ENCODE results near the gene C19orf85.

DNA sequence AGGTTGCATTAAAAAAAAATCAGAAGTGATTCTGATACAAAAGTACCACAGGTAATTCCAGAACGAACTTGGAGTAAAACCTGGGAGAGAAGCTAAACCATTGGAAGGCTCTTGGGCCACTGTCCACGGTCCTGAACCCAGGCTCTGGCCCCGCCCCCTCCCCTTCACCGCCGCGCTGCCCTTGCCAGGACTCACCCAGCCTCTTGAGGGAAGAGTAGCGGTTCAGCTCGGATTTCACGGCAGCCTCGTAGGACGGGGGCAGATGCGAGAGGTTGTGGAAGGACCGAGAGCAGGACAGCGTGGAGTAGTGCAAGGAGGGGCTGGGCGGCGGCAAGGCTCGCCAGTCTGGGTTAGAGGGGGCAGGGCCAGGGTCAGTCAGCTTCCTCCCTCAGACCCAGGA lies 27.1 kb downstream of the C19orf85 start:
- peak; percentile 81; the same call in 1 of the 2 replicates for TF ChIP-seq FOXS1 (CRISPR knock-in tag; IDR thresholded peaks at IDR 0.05)
- TF ChIP-seq POLR2A (IDR thresholded peaks at IDR 0.05; ENCODE audit: low read length) = no peak
- TF ChIP-seq CEBPB (IDR thresholded peaks at IDR 0.05) = no peak
- no peak for TF ChIP-seq CHD2 (IDR thresholded peaks at IDR 0.05; ENCODE audit: low read length, partially characterized antibody)
- TF ChIP-seq, protein P1, sequence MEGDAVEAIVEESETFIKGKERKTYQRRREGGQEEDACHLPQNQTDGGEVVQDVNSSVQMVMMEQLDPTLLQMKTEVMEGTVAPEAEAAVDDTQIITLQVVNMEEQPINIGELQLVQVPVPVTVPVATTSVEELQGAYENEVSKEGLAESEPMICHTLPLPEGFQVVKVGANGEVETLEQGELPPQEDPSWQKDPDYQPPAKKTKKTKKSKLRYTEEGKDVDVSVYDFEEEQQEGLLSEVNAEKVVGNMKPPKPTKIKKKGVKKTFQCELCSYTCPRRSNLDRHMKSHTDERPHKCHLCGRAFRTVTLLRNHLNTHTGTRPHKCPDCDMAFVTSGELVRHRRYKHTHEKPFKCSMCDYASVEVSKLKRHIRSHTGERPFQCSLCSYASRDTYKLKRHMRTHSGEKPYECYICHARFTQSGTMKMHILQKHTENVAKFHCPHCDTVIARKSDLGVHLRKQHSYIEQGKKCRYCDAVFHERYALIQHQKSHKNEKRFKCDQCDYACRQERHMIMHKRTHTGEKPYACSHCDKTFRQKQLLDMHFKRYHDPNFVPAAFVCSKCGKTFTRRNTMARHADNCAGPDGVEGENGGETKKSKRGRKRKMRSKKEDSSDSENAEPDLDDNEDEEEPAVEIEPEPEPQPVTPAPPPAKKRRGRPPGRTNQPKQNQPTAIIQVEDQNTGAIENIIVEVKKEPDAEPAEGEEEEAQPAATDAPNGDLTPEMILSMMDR (IDR thresholded peaks at IDR 0.05) = no peak
- TF ChIP-seq RCOR1 (IDR thresholded peaks at IDR 0.05; ENCODE audit: low read depth, low read length) = no peak
- no peak for TF ChIP-seq CHD4 (IDR thresholded peaks at IDR 0.05; ENCODE audit: borderline replicate concordance)
- TF ChIP-seq, protein P2, sequence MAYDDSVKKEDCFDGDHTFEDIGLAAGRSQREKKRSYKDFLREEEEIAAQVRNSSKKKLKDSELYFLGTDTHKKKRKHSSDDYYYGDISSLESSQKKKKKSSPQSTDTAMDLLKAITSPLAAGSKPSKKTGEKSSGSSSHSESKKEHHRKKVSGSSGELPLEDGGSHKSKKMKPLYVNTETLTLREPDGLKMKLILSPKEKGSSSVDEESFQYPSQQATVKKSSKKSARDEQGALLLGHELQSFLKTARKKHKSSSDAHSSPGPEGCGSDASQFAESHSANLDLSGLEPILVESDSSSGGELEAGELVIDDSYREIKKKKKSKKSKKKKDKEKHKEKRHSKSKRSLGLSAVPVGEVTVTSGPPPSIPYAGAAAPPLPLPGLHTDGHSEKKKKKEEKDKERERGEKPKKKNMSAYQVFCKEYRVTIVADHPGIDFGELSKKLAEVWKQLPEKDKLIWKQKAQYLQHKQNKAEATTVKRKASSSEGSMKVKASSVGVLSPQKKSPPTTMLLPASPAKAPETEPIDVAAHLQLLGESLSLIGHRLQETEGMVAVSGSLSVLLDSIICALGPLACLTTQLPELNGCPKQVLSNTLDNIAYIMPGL (CRISPR knock-in tag; IDR thresholded peaks at IDR 0.05; ENCODE audit: borderline replicate concordance) = no peak
- TF ChIP-seq, protein P3, sequence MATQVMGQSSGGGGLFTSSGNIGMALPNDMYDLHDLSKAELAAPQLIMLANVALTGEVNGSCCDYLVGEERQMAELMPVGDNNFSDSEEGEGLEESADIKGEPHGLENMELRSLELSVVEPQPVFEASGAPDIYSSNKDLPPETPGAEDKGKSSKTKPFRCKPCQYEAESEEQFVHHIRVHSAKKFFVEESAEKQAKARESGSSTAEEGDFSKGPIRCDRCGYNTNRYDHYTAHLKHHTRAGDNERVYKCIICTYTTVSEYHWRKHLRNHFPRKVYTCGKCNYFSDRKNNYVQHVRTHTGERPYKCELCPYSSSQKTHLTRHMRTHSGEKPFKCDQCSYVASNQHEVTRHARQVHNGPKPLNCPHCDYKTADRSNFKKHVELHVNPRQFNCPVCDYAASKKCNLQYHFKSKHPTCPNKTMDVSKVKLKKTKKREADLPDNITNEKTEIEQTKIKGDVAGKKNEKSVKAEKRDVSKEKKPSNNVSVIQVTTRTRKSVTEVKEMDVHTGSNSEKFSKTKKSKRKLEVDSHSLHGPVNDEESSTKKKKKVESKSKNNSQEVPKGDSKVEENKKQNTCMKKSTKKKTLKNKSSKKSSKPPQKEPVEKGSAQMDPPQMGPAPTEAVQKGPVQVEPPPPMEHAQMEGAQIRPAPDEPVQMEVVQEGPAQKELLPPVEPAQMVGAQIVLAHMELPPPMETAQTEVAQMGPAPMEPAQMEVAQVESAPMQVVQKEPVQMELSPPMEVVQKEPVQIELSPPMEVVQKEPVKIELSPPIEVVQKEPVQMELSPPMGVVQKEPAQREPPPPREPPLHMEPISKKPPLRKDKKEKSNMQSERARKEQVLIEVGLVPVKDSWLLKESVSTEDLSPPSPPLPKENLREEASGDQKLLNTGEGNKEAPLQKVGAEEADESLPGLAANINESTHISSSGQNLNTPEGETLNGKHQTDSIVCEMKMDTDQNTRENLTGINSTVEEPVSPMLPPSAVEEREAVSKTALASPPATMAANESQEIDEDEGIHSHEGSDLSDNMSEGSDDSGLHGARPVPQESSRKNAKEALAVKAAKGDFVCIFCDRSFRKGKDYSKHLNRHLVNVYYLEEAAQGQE (IDR thresholded peaks at IDR 0.05) = peak; percentile 98
- peak; percentile 99 for TF ChIP-seq EHMT2 (IDR thresholded peaks at IDR 0.05; ENCODE audit: low read depth)
- peak; percentile 85 for TF ChIP-seq HOXB13 (CRISPR knock-in tag; IDR thresholded peaks at IDR 0.05; ENCODE audit: low read depth)
- no peak for TF ChIP-seq HOXA7 (CRISPR knock-in tag; IDR thresholded peaks at IDR 0.05)
- no peak for TF ChIP-seq EP300 (IDR thresholded peaks at IDR 0.05)
